HL-60/S4 treated with retinoic acid at 250 ng/mL for 4 days and 3 days (cell line): ENCODE data around the gene ACAP1.

Experiments
- in situ Hi-C: fragments of 300-500 bp; cut with MboI; formaldehyde crosslinking; loops from 2 replicates; pipeline ENCODE4 v1.7.0; 2022; ENCODE audit warnings: low sequenced_read_pairs

ACAP1 gene

DNA sequence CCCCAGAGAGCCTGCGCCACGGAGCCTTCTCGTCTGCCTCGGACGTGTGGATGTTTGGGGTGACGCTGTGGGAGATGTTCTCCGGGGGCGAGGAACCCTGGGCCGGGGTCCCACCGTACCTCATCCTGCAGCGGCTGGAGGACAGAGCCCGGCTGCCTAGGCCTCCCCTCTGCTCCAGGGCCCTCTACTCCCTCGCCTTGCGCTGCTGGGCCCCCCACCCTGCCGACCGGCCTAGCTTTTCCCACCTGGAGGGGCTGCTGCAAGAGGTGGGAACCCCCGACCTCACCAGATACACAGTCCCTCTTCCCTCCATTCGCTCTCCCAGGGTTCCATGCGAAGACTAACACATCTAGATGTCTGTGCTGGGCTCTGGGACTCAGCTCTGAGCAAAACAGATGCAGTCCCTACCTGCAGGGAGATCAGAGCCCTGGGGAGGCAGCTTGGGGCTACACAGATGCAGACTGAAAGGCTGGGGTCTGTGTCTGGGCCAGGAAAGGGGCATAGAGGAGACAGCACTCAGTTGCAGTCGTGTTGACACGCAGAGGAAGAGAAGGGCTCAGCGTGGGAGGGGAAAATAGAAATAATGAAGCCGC lies 48.3 kb downstream of the ACAP1 start:
- in situ Hi-C loops, result no loop called here

DNA sequence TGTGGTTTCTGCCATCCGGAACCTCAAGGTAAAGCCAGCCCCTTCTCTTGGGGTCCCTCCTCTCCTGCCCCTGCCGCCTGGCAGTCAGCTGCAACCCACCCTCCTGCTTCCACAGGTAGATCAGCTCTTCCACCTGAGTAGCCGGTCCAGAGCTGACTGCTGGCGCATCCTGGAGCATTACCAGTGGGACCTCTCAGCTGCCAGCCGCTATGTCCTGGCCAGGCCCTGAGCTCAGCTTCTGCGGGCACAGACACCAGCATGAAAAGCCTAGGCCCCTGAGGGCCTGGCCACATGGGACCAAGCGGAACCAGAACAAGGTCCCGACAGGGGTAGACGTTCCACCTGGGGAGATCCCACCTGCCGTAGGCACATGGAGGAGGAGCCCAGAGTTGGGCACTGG lies 52.5 kb downstream of the ACAP1 start:
- in situ Hi-C loops, result no loop called here

GRCh38 chr17:7389924-7390910 lies 53.9 kb downstream of the ACAP1 start:
- in situ Hi-C loops, result no loop called here

- in situ Hi-C loops, result no loop called here
Measured at GRCh38 chr17:7391307-7391706, 55.0 kb downstream of the ACAP1 start.

DNA sequence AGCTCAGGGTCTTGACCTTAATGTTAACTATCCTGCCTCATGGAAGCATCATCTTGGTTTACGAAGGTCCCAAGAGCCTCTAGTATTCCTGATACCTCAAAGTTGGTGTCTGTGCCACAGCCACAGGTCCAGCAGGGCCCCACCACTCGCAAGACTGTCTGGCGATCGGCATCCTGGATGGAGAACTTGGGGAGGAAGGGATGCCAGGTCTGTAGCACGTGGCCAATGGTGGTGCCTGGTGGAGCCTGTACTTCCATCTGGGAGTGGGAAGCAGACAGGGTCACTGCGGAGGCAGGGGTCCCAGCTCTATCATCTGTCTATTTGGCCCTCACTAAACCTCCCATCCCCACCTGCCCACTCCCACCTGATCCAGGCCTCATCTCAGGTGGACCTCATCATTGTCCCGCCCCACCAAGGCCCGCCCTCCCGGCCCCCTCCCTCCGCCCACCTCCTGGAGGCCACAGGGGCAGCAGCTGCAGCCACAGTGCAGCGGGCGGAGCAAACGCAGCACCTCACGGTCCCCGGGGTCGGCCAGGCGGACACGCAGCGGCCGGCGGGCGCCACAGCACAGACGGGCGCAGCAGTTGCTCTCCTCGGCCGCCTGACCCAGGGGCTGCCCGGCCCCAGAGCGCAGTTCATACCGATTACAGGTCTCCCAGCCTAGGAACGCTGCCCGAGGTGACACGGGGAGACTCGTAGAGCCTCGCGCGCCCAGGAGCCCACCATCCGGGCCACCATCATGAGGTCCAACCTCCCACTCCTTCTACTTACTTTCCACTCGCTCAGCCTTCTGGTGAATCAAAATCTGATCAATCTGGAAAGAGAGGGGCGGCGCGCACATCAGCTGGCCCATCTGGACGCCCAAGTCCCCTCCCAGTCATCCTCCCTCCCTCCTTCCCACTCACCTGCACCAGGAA lies 56.6 kb downstream of the ACAP1 start:
- in situ Hi-C loops, result no loop called here

GRCh38 chr17:7393613-7394451 lies 57.5 kb downstream of the ACAP1 start:
- in situ Hi-C loops, result no loop called here

GRCh38 chr17:7394452-7395191 lies 58.3 kb downstream of the ACAP1 start, which contains the start of gene PLSCR3:
PLSCR3 (minus strand) TSS chr17:7394525; CDS start chr17:7394110, 415 bp downstream.
- in situ Hi-C loops, result no loop called here

DNA sequence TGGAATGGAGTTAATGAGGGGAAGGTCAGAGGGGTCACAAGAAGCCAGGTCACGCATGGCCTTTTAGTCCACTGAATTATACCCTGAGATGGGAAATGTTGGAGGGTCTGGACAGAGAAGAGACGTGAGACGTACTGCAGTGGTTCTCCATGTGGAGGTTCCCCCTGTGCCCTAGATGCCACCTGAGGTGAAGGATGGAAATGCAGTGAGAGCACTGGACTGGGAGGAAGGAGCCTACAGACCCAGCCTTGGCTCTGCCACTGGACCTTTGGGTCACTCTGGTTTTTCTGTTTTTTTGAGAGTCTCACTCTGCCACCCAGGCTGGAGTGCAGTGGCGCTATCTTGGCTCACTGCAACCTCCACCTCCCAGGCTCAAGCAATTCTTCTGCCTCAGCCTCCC lies 59.8 kb downstream of the ACAP1 start:
- in situ Hi-C loops, result no loop called here

DNA sequence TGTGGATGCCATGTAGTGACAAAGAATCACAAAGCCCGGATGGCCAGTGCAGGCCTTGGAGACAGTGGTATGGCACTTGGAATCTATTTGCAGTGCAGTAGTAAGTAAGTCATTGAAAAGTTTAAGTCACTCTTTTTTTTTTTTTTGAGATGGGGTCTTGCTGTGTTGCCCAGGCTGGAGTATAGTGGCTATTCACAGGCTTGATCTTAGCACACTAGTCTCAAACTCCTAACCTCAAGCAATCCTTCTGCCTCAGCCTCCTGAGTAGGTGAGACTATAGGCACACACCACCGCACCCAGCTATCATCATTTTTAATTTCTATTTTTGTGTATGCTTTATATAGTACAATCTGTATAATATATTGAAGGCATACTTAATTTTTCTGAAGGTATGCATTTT lies 62.3 kb downstream of the ACAP1 start:
- in situ Hi-C loops, result no loop called here
